Endodermal cell (in vitro differentiated cells): ENCODE results near the gene YWHAG. TPM values are rescaled to one million over a fixed set of nuclear protein-coding genes. Genes with fewer than 3 reads are reported as not detected.

Experiments used
- DNase-seq: peaks from one replicate; pipeline ENCODE4 v3.0.0-alpha.2; 2017
- H3K27ac ChIP-seq: 2 replicates; pipeline ENCODE4 v1.5.1; 2013; ENCODE audit warnings: mild to moderate bottlenecking, low read depth, low read length, moderate library complexity
- H3K27me3 ChIP-seq: 2 replicates; pipeline ENCODE4 v1.6.1; 2013; ENCODE audit warnings: mild to moderate bottlenecking, low read length, moderate library complexity; ENCODE audit not compliant: insufficient read depth, control insufficient read depth, poor library complexity, severe bottlenecking
- H3K36me3 ChIP-seq: 2 replicates; pipeline ENCODE4 v1.7.0; 2013; ENCODE audit warnings: mild to moderate bottlenecking, low read length, moderate library complexity; ENCODE audit not compliant: control insufficient read depth, insufficient read depth
- H3K4me1 ChIP-seq: one replicate; pipeline ENCODE4 v1.7.0; 2013; ENCODE audit warnings: low read length; ENCODE audit not compliant: control insufficient read depth, insufficient read depth
- H3K4me3 ChIP-seq: 2 replicates; pipeline ENCODE4 v1.5.1; 2013; ENCODE audit warnings: mild to moderate bottlenecking, low read length, moderate library complexity
- H3K9ac ChIP-seq: 2 replicates; pipeline ENCODE4 v1.6.1; 2013; ENCODE audit warnings: mild to moderate bottlenecking, low read length, moderate library complexity; ENCODE audit not compliant: poor library complexity, severe bottlenecking; ENCODE audit errors: extremely low read depth
- H3K9me3 ChIP-seq: 2 replicates; pipeline ENCODE4 v1.6.1; 2013; ENCODE audit warnings: mild to moderate bottlenecking, low read length, moderate library complexity; ENCODE audit not compliant: control insufficient read depth
- H3K27ac Mint-ChIP-seq: 2 replicates; pipeline ENCODE4 v1.8.0; 2020; ENCODE audit warnings: mixed read lengths
- H3K27me3 Mint-ChIP-seq: 2 replicates; pipeline ENCODE4 v1.8.0; 2021; ENCODE audit warnings: mild to moderate bottlenecking, mixed read lengths; ENCODE audit not compliant: insufficient read depth
- H3K36me3 Mint-ChIP-seq: 2 replicates; pipeline ENCODE4 v1.8.0; 2020; ENCODE audit warnings: low read depth, mixed read lengths
- H3K4me1 Mint-ChIP-seq: 2 replicates; pipeline ENCODE4 v1.8.0; 2020; ENCODE audit warnings: mixed read lengths
- H3K4me3 Mint-ChIP-seq: 2 replicates; pipeline ENCODE4 v1.8.0; 2020; ENCODE audit warnings: mild to moderate bottlenecking, moderate library complexity, mixed read lengths
- H3K9me3 Mint-ChIP-seq: 2 replicates; pipeline ENCODE4 v1.8.0; 2020; ENCODE audit warnings: mild to moderate bottlenecking, mixed read lengths
- CTCF ChIP-seq: fragments of 200-600 bp; sonication (generic); conservative IDR thresholded peaks from 2 replicates; pipeline ENCODE4 v1.5.0; 2021; ENCODE audit warnings: antibody characterized with exemption, mild to moderate bottlenecking
- WGBS, 2 experiments: methylation state at CpG; one replicate each; pipeline versions ENCODE4 v1.1.5 to v1.1.7; 2013; ENCODE audit warnings: missing lambda C conversion rate in 2 of 2, mixed read lengths in 1 of 2; ENCODE audit not compliant: insufficient coverage in 1 of 2, insufficient read length in 1 of 2; 5-methylcytosine and 5-hydroxymethylcytosine counted together
- total RNA-seq, 2 donors: library from RNA; stranded (reverse); fragmentation: NEBNext Ultra II Directional in 1 of 2; extraction: Animal tissue kit (Norgen Biotek cat#: 25700) in 1 of 2; gene quantifications; 2 replicates in 1 of 2; 3 replicates in 1 of 2; pipeline ENCODE4 v1.2.1, GENCODE V29; 2021

The YWHAG gene
- total RNA-seq, 2 donors from 2014 or later: 148 TPM

- Mint-ChIP-seq H3K9me3 (peaks cover 3% of the 10 kb centered on the region), H3K36me3 (peaks cover 92% of the 10 kb centered on the region), H3K27ac (peak overlapping the region; percentile 47), H3K4me3 (no peak overlapping the region), H3K27me3 (no peaks in the 10 kb centered on the region), H3K4me1 (peaks cover 8% of the 10 kb centered on the region)
- 95 to 99% methylated on average over 8 of the region's 8 CpGs for WGBS, 2 experiments
- Histone ChIP-seq H3K9me3 (peaks cover 11% of the 10 kb centered on the region), H3K9ac (no peak overlapping the region), H3K27me3 (no peaks in the 10 kb centered on the region), H3K27ac (no peak overlapping the region), H3K36me3 (peaks cover 96% of the 10 kb centered on the region), H3K4me1 (no peaks in the 10 kb centered on the region), H3K4me3 (no peak overlapping the region)
- no peak for TF ChIP-seq CTCF
- DNase-seq: no peak
These were observed 12.0 kb downstream of the YWHAG start for GRCh38 chr7:76346778-76347177.

- Histone ChIP-seq H3K9me3 (peaks cover 4% of the 10 kb centered on the region), H3K27me3 (no peaks in the 10 kb centered on the region), H3K36me3 (peaks cover 95% of the 10 kb centered on the region), H3K4me3 (no peak overlapping the region), H3K9ac (no peak overlapping the region), H3K27ac (no peak overlapping the region), H3K4me1 (no peaks in the 10 kb centered on the region)
- H3K27me3 Mint-ChIP-seq: no peaks in the 10 kb centered on the region
- no peak for TF ChIP-seq CTCF
- 95 to 96% methylated on average over 5 to 6 of the region's 6 CpGs for WGBS, 2 experiments
- peaks cover 8% of the 10 kb centered on the region for H3K4me1 Mint-ChIP-seq
- H3K9me3 Mint-ChIP-seq: no peaks in the 10 kb centered on the region
- peaks cover 90% of the 10 kb centered on the region for H3K36me3 Mint-ChIP-seq
- DNase-seq: no peak
- peak overlapping the region; percentile 82 for H3K27ac Mint-ChIP-seq
- no peak overlapping the region for H3K4me3 Mint-ChIP-seq
These were observed 12.7 kb downstream of the YWHAG start for GRCh38 chr7:76346097-76346496.

- H3K27ac Mint-ChIP-seq: no peak overlapping the region
- no peaks in the 10 kb centered on the region for H3K9me3 Mint-ChIP-seq
- H3K4me3 Mint-ChIP-seq: no peak overlapping the region
- no peaks in the 10 kb centered on the region for H3K9me3 ChIP-seq
- H3K27me3 Mint-ChIP-seq: no peaks in the 10 kb centered on the region
- peaks cover 91% of the 10 kb centered on the region for H3K36me3 ChIP-seq
- peaks cover 83% of the 10 kb centered on the region for H3K36me3 Mint-ChIP-seq
- no peak overlapping the region for H3K4me3 ChIP-seq
- H3K27me3 ChIP-seq: no peaks in the 10 kb centered on the region
- WGBS, 2 experiments: 92 to 97% methylated on average over 6 of the region's 6 CpGs
- peaks cover 8% of the 10 kb centered on the region for H3K4me1 Mint-ChIP-seq
- no peak overlapping the region for H3K27ac ChIP-seq
- H3K9ac ChIP-seq: no peak overlapping the region
- no peaks in the 10 kb centered on the region for H3K4me1 ChIP-seq
- no peak for TF ChIP-seq CTCF
- no peak for DNase-seq
These were observed 14.9 kb downstream of the YWHAG start for GRCh38 chr7:76343931-76344321.
